HepG2 (cell line): Measurements from ENCODE around the gene SHTN1. TPM values are rescaled to one million over a fixed set of nuclear protein-coding genes. Genes with fewer than 3 reads are reported as not detected.

ENCODE experiments used
- ATAC-seq: fragments of 200-7000 bp; cut with Tn5 transposase; 3 replicates; pipeline ENCODE4 v1.9.1; 2020; ENCODE audit warnings: mild to moderate bottlenecking, moderate library complexity
- BruUV-seq: library from RNA; stranded (reverse); fragments of 400-500 nt; replicated peaks from 2 replicates; lab custom pipeline; 2021; lab: Mats Ljungman, UMichigan
- CTCF ChIA-PET: fragments of 300-600 bp; formaldehyde crosslinking; extraction: SDS; loops from one replicate; lab custom pipeline; 2021; ENCODE audit warnings: low total read pairs, inconsistent platforms, low intra/inter-chr PET ratio; lab: Yijun Ruan, JAX
- POLR2A ChIA-PET: fragments of 350-600 bp; sonication (Branson Sonifier 250); formaldehyde crosslinking; loops from one replicate; lab custom pipeline; 2020; ENCODE audit warnings: antibody characterized with exemption, inconsistent platforms; lab: Yijun Ruan, JAX
- DNase-seq: peaks from one replicate; pipeline ENCODE4 v3.0.0-alpha.2; 2015; ENCODE audit warnings: low spot score
- FAIRE-seq: peaks from 3 replicates; lab custom pipeline; 2011; peaks lifted over from hg19 to GRCh38; lab: Jason Lieb, UNC
- H2AFZ ChIP-seq: one replicate; pipeline ENCODE4 v1.6.1; 2011; ENCODE audit warnings: low read length, inconsistent platforms
- H3K27ac ChIP-seq: fragments of 300-600 bp; 3 replicates; pipeline ENCODE4 v1.8.0; 2011; ENCODE audit warnings: mixed run types, mild to moderate bottlenecking, mixed read lengths, low read length, inconsistent platforms; ENCODE audit not compliant: insufficient read depth; ENCODE audit errors: extremely low read length
- H3K27me3 ChIP-seq, 2 experiments: fragments of 200-600 bp in 1 of 2; 2 replicates in 1 of 2; 3 replicates in 1 of 2; pipeline versions ENCODE4 v1.6.0 to v1.8.0; 2011; ENCODE audit warnings: low read length in 2 of 2, mild to moderate bottlenecking in 2 of 2, moderate library complexity in 2 of 2, inconsistent platforms in 1 of 2; ENCODE audit not compliant: insufficient read depth in 2 of 2, control insufficient read depth in 1 of 2
- H3K36me3 ChIP-seq, 2 experiments: fragments of 200-600 bp in 1 of 2; replicated peaks in 1 of 2; 2 replicates in 1 of 2; 3 replicates in 1 of 2; pipeline versions ENCODE4 v1.5.1 to v1.8.0; 2011; ENCODE audit warnings: low read length in 2 of 2, inconsistent platforms in 1 of 2; ENCODE audit not compliant: insufficient read depth in 2 of 2, control insufficient read depth in 1 of 2
- H3K4me1 ChIP-seq: 2 replicates; pipeline ENCODE4 v1.5.1; 2012; ENCODE audit warnings: low read length, inconsistent platforms; ENCODE audit not compliant: insufficient read depth
- H3K4me2 ChIP-seq: 2 replicates; pipeline ENCODE4 v1.6.0; 2011; ENCODE audit warnings: low read depth, low read length, inconsistent platforms
- H3K4me3 ChIP-seq, 3 experiments: fragments of 200-600 bp in 1 of 3; sonication (generic), shearing (Covaris generic) in 1 of 3; replicated peaks in 1 of 3; 2 replicates each; pipeline ENCODE4 v1.5.1; 2011 to 2016; ENCODE audit warnings: low read length in 3 of 3, inconsistent platforms in 2 of 3, low read depth in 2 of 3, mild to moderate bottlenecking in 2 of 3, control low read depth in 1 of 3, mixed read lengths in 1 of 3; ENCODE audit not compliant: insufficient read depth in 1 of 3
- H3K79me2 ChIP-seq: one replicate; pipeline ENCODE4 v1.6.1; 2011; ENCODE audit warnings: low read length, inconsistent platforms; ENCODE audit not compliant: insufficient read depth
- H3K9ac ChIP-seq: 2 replicates; pipeline ENCODE4 v1.6.0; 2011; ENCODE audit warnings: mild to moderate bottlenecking, low read depth, low read length, inconsistent platforms; ENCODE audit not compliant: insufficient read depth
- H3K9me3 ChIP-seq: 2 replicates; pipeline ENCODE4 v1.5.1; 2012; ENCODE audit warnings: mild to moderate bottlenecking, low read length
- H4K20me1 ChIP-seq: 2 replicates; pipeline ENCODE4 v1.6.0; 2011; ENCODE audit warnings: inconsistent platforms, mild to moderate bottlenecking, low read length, moderate library complexity; ENCODE audit not compliant: insufficient read depth
- ERF ChIP-seq: IDR thresholded peaks from 2 replicates; pipeline ENCODE4 v1.6.1; 2018; ENCODE audit warnings: missing biosample characterization, missing genetic modification reagents
- GFI1 ChIP-seq: sonication (generic); formaldehyde crosslinking; IDR thresholded peaks from 2 replicates; pipeline ENCODE4 v1.5.0; 2020; ENCODE audit warnings: missing genetic modification reagents, mild to moderate bottlenecking, borderline replicate concordance
- HIVEP1 ChIP-seq: sonication (generic); formaldehyde crosslinking; IDR thresholded peaks from 2 replicates; pipeline ENCODE4 v1.4.0; 2020; ENCODE audit warnings: mild to moderate bottlenecking, missing genetic modification reagents
- JDP2 ChIP-seq: sonication (generic); formaldehyde crosslinking; IDR thresholded peaks from 2 replicates; pipeline ENCODE4 v1.8.1; 2022; ENCODE audit warnings: missing genetic modification reagents, borderline replicate concordance
- KMT2B ChIP-seq: IDR thresholded peaks from 2 replicates; pipeline ENCODE4 v1.6.1; 2016; ENCODE audit warnings: missing genetic modification reagents, missing compliant biosample characterization
- MAFK ChIP-seq, 2 experiments: IDR thresholded peaks in 1 of 2; conservative IDR thresholded peaks in 1 of 2; 2 replicates each; pipeline ENCODE4 v1.6.1; 2011; ENCODE audit warnings: improper control_type of control experiment in 2 of 2, low read length in 2 of 2
- NFAT5 ChIP-seq: sonication (generic); formaldehyde crosslinking; IDR thresholded peaks from 2 replicates; pipeline ENCODE4 v1.4.0; 2020; ENCODE audit warnings: missing genetic modification reagents
- PHF5A ChIP-seq: IDR thresholded peaks from one replicate; pipeline ENCODE4 v1.6.1; 2018; ENCODE audit warnings: low read depth, missing genetic modification reagents; ENCODE audit not compliant: unreplicated experiment
- POGZ ChIP-seq: sonication (generic); formaldehyde crosslinking; IDR thresholded peaks from 2 replicates; pipeline ENCODE4 v1.4.0; 2020; ENCODE audit warnings: mild to moderate bottlenecking, missing genetic modification reagents
- POLR2G ChIP-seq: fragments of 200-400 bp; formaldehyde crosslinking; IDR thresholded peaks from 2 replicates; pipeline ENCODE4 v1.6.1; 2018; ENCODE audit warnings: mild to moderate bottlenecking, low read depth, low read length, moderate library complexity
- TAF1 ChIP-seq: sonication (generic); formaldehyde crosslinking; IDR thresholded peaks from 2 replicates; pipeline ENCODE4 v1.4.0; 2020; ENCODE audit warnings: missing genetic modification reagents
- ZNF136 ChIP-seq: sonication (generic); formaldehyde crosslinking; IDR thresholded peaks from 2 replicates; pipeline ENCODE4 v1.8.1; 2022; ENCODE audit warnings: low read depth, mild to moderate bottlenecking, moderate library complexity, missing genetic modification reagents
- ZNF335 ChIP-seq: sonication (generic); formaldehyde crosslinking; IDR thresholded peaks from 2 replicates; pipeline ENCODE4 v1.4.0; 2020; ENCODE audit warnings: missing genetic modification reagents
- ZNF350 ChIP-seq: sonication (generic); formaldehyde crosslinking; IDR thresholded peaks from 2 replicates; pipeline ENCODE4 v1.4.0; 2020; ENCODE audit warnings: mild to moderate bottlenecking, low read depth, missing genetic modification reagents, borderline replicate concordance
- ZNF546 ChIP-seq: sonication (generic); formaldehyde crosslinking; conservative IDR thresholded peaks from 2 replicates; pipeline ENCODE4 v1.8.1; 2023; ENCODE audit warnings: mild to moderate bottlenecking, missing genetic modification reagents
- ZNF672 ChIP-seq: sonication (generic); formaldehyde crosslinking; IDR thresholded peaks from 2 replicates; pipeline ENCODE4 v1.8.1; 2022; ENCODE audit warnings: missing genetic modification reagents
- ZNF709 ChIP-seq: sonication (generic); formaldehyde crosslinking; IDR thresholded peaks from 2 replicates; pipeline ENCODE4 v1.5.0; 2020; ENCODE audit warnings: mild to moderate bottlenecking, missing genetic modification reagents
- WGBS: methylation state at CpG from one replicate; pipeline ENCODE4 v1.1.6; 2017; ENCODE audit warnings: low lambda C conversion rate; 5-methylcytosine and 5-hydroxymethylcytosine counted together
- in situ Hi-C: cut with HindIII; loops from 2 replicates; pipeline ENCODE4 v1.10.0; 2017; ENCODE audit warnings: low pct_unique_long_range_greater_than_20kb; ENCODE audit not compliant: extremely low pct_ligation_motif_present
- intact Hi-C: fragments of 100-400 bp; cut with micrococcal nuclease; formaldehyde crosslinking; loops from one replicate; pipeline ENCODE4 v1.10.0; 2022; ENCODE audit not compliant: unreplicated experiment
- polyA plus RNA-seq, 8 experiments: library from polyadenylated mRNA; depleted of rRNA in 3 of 8; stranded (reverse) in 7 of 8; unstranded in 1 of 8; fragments of >200 nt; fragmentation: Illumina TruSeq in 4 of 8; extraction: Trizol in 4 of 8; gene quantifications; 2 replicates each; pipeline versions ENCODE4 v1.2.1 to v1.2.3, GENCODE V29; 2011 to 2016; ENCODE audit warnings: low read depth in 4 of 8, missing spikeins in 1 of 8, mixed read lengths in 1 of 8; ENCODE audit not compliant: insufficient read depth in 1 of 8
- total RNA-seq, 5 experiments: library from RNA; depleted of rRNA; stranded (reverse); fragments of >200 nt; fragmentation: Illumina TruSeq; extraction: Trizol; gene quantifications; 2 replicates each; pipeline ENCODE4 v1.2.3, GENCODE V29; 2016; ENCODE audit warnings: low read depth in 1 of 5

Gene SHTN1
- total and polyA plus RNA-seq, 2 of the 13 experiments (the other 11 are each of a cell fraction or from before 2014, with no cell fraction given): 11.3 to 15.6 TPM

- 98% methylated on average over 4 of the region's 4 CpGs for WGBS
- BruUV-seq: no TSS peak
- Histone ChIP-seq H3K4me1 (peaks cover 29% of the 10 kb centered on the region), H3K4me2 (no peak overlapping the region), H3K36me3 (no peaks in the 10 kb centered on the region), H4K20me1 (peaks cover 5% of the 10 kb centered on the region), H3K79me2 (peaks cover 82% of the 10 kb centered on the region), H2AFZ (no peak overlapping the region), H3K9ac (no peak overlapping the region), H3K27ac (no peak overlapping the region), H3K4me3 (no peak overlapping the region), H3K9me3 (no peaks in the 10 kb centered on the region), H3K27me3 (no peaks in the 10 kb centered on the region)
- ChIA-PET POLR2A (no interaction called here), CTCF (no interaction called here)
- ATAC-seq (no peak), FAIRE-seq (no peak), DNase-seq (no peak)
- TF ChIP-seq POLR2G: no peak
- TF ChIP-seq ZNF136 (CRISPR knock-in tag): no peak
- no peak for TF ChIP-seq POGZ
- TF ChIP-seq ZNF672: no peak
- TF ChIP-seq ZNF350 (CRISPR knock-in tag): no peak
- TF ChIP-seq ZNF335: no peak
- TF ChIP-seq TAF1 (CRISPR knock-in tag): no peak
- TF ChIP-seq MAFK (conservative IDR thresholded peaks at IDR 0.05 in 1 of 2, IDR thresholded peaks at IDR 0.05 in 1 of 2; ENCODE audit: low read length in 2 of 2): no peak
- no peak for TF ChIP-seq ERF (CRISPR knock-in tag)
- no peak for TF ChIP-seq NFAT5 (CRISPR knock-in tag)
- TF ChIP-seq ZNF546: no peak
- no peak for TF ChIP-seq JDP2 (CRISPR knock-in tag)
- no peak for TF ChIP-seq GFI1
- no peak for TF ChIP-seq PHF5A
- no peak for TF ChIP-seq HIVEP1 (CRISPR knock-in tag)
- TF ChIP-seq KMT2B (CRISPR knock-in tag): no peak
- TF ChIP-seq ZNF709: no peak
- in situ Hi-C loops (no loop called here), intact Hi-C loops (no loop called here)
Observed at GRCh38 chr10:116998172-116998571, 6.8 kb downstream of the SHTN1 start.
